B cell (primary cell): ENCODE measurements around the gene CDC20B. TPM values are rescaled to one million over a fixed set of nuclear protein-coding genes. Genes with fewer than 3 reads are reported as not detected.

Experiments
- ATAC-seq: fragments of 200-7000 bp; cut with Tn5 transposase; one replicate; pipeline ENCODE4 v1.10.0; 2021; ENCODE audit warnings: low read depth, mild to moderate bottlenecking, moderate number of reproducible peaks, moderate library complexity
- CTCF ChIA-PET: fragments of 350-600 bp; sonication (Branson Sonifier 250); formaldehyde crosslinking; loops from one replicate; lab custom pipeline; 2021; ENCODE audit warnings: antibody characterized with exemption, inconsistent platforms; lab: Charles Lee
- POLR2A ChIA-PET: fragments of 350-600 bp; sonication (Branson Sonifier 250); formaldehyde crosslinking; loops from one replicate; lab custom pipeline; 2021; ENCODE audit warnings: antibody characterized with exemption; lab: Charles Lee
- DNase-seq: peaks from one replicate; pipeline ENCODE4 v3.0.0; 2013
- H2AFZ ChIP-seq: 2 replicates; pipeline ENCODE4 v1.6.1; 2012; ENCODE audit warnings: mild to moderate bottlenecking, low read depth, low read length; ENCODE audit not compliant: insufficient read depth, poor library complexity, severe bottlenecking
- H3K27ac ChIP-seq, 2 donors: 1 replicate in 1 of 2; 2 replicates in 1 of 2; pipeline ENCODE4 v1.5.1; 2012 to 2013; ENCODE audit warnings: low read length in 2 of 2, mild to moderate bottlenecking in 2 of 2, moderate library complexity in 1 of 2
- H3K27me3 ChIP-seq, 4 experiments: fragments of 200-600 bp in 1 of 4; sonication (generic) in 1 of 4; replicated peaks in 1 of 4; 1 replicate in 2 of 4; 2 replicates in 2 of 4; pipeline versions ENCODE4 v1.6.1 to v1.7.0; 2013 to 2016; ENCODE audit warnings: low read length in 3 of 4, mild to moderate bottlenecking in 2 of 4, mixed read lengths in 1 of 4, moderate library complexity in 1 of 4; ENCODE audit not compliant: insufficient read depth in 4 of 4, control insufficient read depth in 3 of 4; ENCODE audit errors: control extremely low read depth in 1 of 4
- H3K36me3 ChIP-seq, 2 experiments: replicated peaks in 1 of 2; 1 replicate in 1 of 2; 2 replicates in 1 of 2; pipeline versions ENCODE4 v1.6.1 to v1.7.1; 2013; ENCODE audit warnings: low read length in 1 of 2; ENCODE audit not compliant: insufficient read depth in 2 of 2, control insufficient read depth in 1 of 2; ENCODE audit errors: control extremely low read depth in 1 of 2, extremely low read depth in 1 of 2
- H3K4me1 ChIP-seq, 2 donors: fragments of 200-600 bp in 1 of 2; sonication (generic) in 1 of 2; 1 replicate in 1 of 2; 2 replicates in 1 of 2; pipeline versions ENCODE4 v1.5.1 to v1.6.1; 2013 to 2017; ENCODE audit warnings: low read length in 2 of 2; ENCODE audit not compliant: control insufficient read depth in 2 of 2, insufficient read depth in 2 of 2
- H3K4me2 ChIP-seq: replicated peaks from 2 replicates; pipeline ENCODE3; 2012; ENCODE audit warnings: mild to moderate bottlenecking, low read depth, low read length; ENCODE audit not compliant: poor library complexity, severe bottlenecking
- H3K4me3 ChIP-seq, 5 experiments: fragments of 200-600 bp in 1 of 5; sonication (generic) in 1 of 5; 1 replicate in 3 of 5; 2 replicates in 2 of 5; pipeline versions ENCODE4 v1.5.1 to v1.7.0; 2011 to 2016; ENCODE audit warnings: low read length in 4 of 5, mild to moderate bottlenecking in 4 of 5, low read depth in 2 of 5, control low read depth in 1 of 5, moderate library complexity in 1 of 5; ENCODE audit not compliant: insufficient read depth in 1 of 5; ENCODE audit errors: control extremely low read depth in 1 of 5, extremely low read depth in 1 of 5
- H3K79me2 ChIP-seq: fragments of 200-600 bp; sonication (generic); one replicate; pipeline ENCODE4 v1.6.0; 2016; ENCODE audit warnings: low read length; ENCODE audit not compliant: control insufficient read depth, insufficient read depth
- H3K9ac ChIP-seq: fragments of 200-600 bp; sonication (generic); 2 replicates; pipeline ENCODE4 v1.6.1; 2017; ENCODE audit warnings: mild to moderate bottlenecking, low read length, moderate library complexity
- H3K9me3 ChIP-seq, 3 donors: one replicate each; pipeline versions ENCODE4 v1.6.1 to v1.7.1; 2013; ENCODE audit warnings: low read length in 2 of 3; ENCODE audit not compliant: control insufficient read depth in 2 of 3, insufficient read depth in 1 of 3; ENCODE audit errors: control extremely low read depth in 1 of 3
- H4K20me1 ChIP-seq: 2 replicates; pipeline ENCODE4 v1.6.0; 2012; ENCODE audit warnings: mild to moderate bottlenecking, low read length; ENCODE audit not compliant: insufficient read depth, control insufficient read depth, poor library complexity, severe bottlenecking
- H3K27ac Mint-ChIP-seq: one replicate; pipeline ENCODE4 v1.8.0; 2021; ENCODE audit warnings: mixed read lengths
- H3K27me3 Mint-ChIP-seq: one replicate; pipeline ENCODE4 v1.8.0; 2021; ENCODE audit warnings: mixed read lengths
- H3K4me1 Mint-ChIP-seq: one replicate; pipeline ENCODE4 v1.8.0; 2021; ENCODE audit warnings: mixed read lengths
- H3K4me3 Mint-ChIP-seq: one replicate; pipeline ENCODE4 v1.8.0; 2021; ENCODE audit warnings: mixed read lengths
- H3K9me3 Mint-ChIP-seq: one replicate; pipeline ENCODE4 v1.8.0; 2022; ENCODE audit warnings: mixed read lengths; ENCODE audit not compliant: insufficient read depth
- CTCF ChIP-seq: fragments of 200-600 bp; IDR thresholded peaks from one replicate; pipeline ENCODE4 v1.8.0; 2022; ENCODE audit warnings: antibody characterized with exemption, mild to moderate bottlenecking
- EZH2 ChIP-seq: IDR thresholded peaks from 2 replicates; pipeline ENCODE4 v1.6.1; 2012; ENCODE audit warnings: borderline replicate concordance, low read depth, mild to moderate bottlenecking, moderate library complexity, low read length; ENCODE audit not compliant: insufficient read depth, poor library complexity, severe bottlenecking
- WGBS: methylation state at CpG from one replicate; pipeline ENCODE4 v1.1.5; 2013; ENCODE audit warnings: missing lambda C conversion rate; ENCODE audit not compliant: insufficient coverage; 5-methylcytosine and 5-hydroxymethylcytosine counted together
- intact Hi-C: fragments of 100-400 bp; cut with micrococcal nuclease; formaldehyde crosslinking; loops from one replicate; pipeline ENCODE4 v1.10.0; 2022
- polyA plus RNA-seq: library from polyadenylated mRNA; depleted of rRNA; stranded (reverse); fragments of >200 nt; gene quantifications from 2 replicates; pipeline ENCODE4 v1.2.3, GENCODE V29; 2012
- total RNA-seq, 2 donors: library from RNA; stranded (reverse); fragments of 120-200 nt in 1 of 2; gene quantifications; 1 replicate in 1 of 2; 2 replicates in 1 of 2; pipeline versions ENCODE4 v1.2.3 to v1.2.4, GENCODE V29; 2013 to 2022

The CDC20B gene
- total and polyA plus RNA-seq, 2 donors (not counting 1 experiment from before 2014, with no cell fraction given): 0.09 TPM; not detected in 1

GRCh38 chr5:55066277-55066676, 106.7 kb downstream of the CDC20B start:
- no peak overlapping the region for H3K4me3 ChIP-seq
- H3K27ac Mint-ChIP-seq: no peak overlapping the region
- no peak overlapping the region for H3K4me2 ChIP-seq
- ChIA-PET CTCF (no interaction called here), POLR2A (no interaction called here)
- no peaks in the 10 kb centered on the region for H3K9me3 Mint-ChIP-seq
- H3K4me3 Mint-ChIP-seq: no peak overlapping the region
- no peak overlapping the region for H2AFZ ChIP-seq
- no peaks in the 10 kb centered on the region for H3K79me2 ChIP-seq
- TF ChIP-seq EZH2: no peak
- TF ChIP-seq CTCF: no peak
- WGBS: 97% methylated on average over 2 of the region's 3 CpGs
- intact Hi-C loops: no loop called here
- H3K9ac ChIP-seq: no peak overlapping the region
- H3K27me3 Mint-ChIP-seq: peaks cover 14% of the 10 kb centered on the region
- no peak for DNase-seq
- no peak for ATAC-seq
- H3K27me3 ChIP-seq: no peaks in the 10 kb centered on the region
- no peaks in the 10 kb centered on the region for H4K20me1 ChIP-seq
- no peaks in the 10 kb centered on the region for H3K4me1 Mint-ChIP-seq
- H3K36me3 ChIP-seq: no peaks in the 10 kb centered on the region
- H3K4me1 ChIP-seq: no peaks in the 10 kb centered on the region
- H3K27ac ChIP-seq: no peak overlapping the region
- no peaks in the 10 kb centered on the region for H3K9me3 ChIP-seq

GRCh38 chr5:55064523-55064922, 108.5 kb downstream of the CDC20B start:
- CTCF ChIA-PET: no interaction called here
- Mint-ChIP-seq H3K9me3 (peaks cover 5% of the 10 kb centered on the region), H3K4me3 (no peak overlapping the region), H3K4me1 (no peaks in the 10 kb centered on the region), H3K27ac (no peak overlapping the region), H3K27me3 (peaks cover 14% of the 10 kb centered on the region)
- no peak for DNase-seq
- intact Hi-C loops: no loop called here
- Histone ChIP-seq H3K79me2 (no peaks in the 10 kb centered on the region), H2AFZ (no peak overlapping the region), H3K9me3 (no peaks in the 10 kb centered on the region), H3K27me3 (no peaks in the 10 kb centered on the region), H3K36me3 (no peaks in the 10 kb centered on the region), H4K20me1 (no peaks in the 10 kb centered on the region), H3K4me1 (no peaks in the 10 kb centered on the region), H3K4me3 (no peak overlapping the region), H3K27ac (no peak overlapping the region), H3K9ac (no peak overlapping the region), H3K4me2 (no peak overlapping the region)
- no CpG with 5 or more reads among the region's 3 CpGs for WGBS
- ATAC-seq: no peak
- POLR2A ChIA-PET: no interaction called here
- TF ChIP-seq CTCF (no peak), EZH2 (no peak)
